MM.1S (cell line): ENCODE results near the gene CPT1C.

Experiments used
- EZH2 ChIP-seq: fragments of 300-600 bp; sonication (generic); optimal IDR thresholded peaks from 2 replicates; pipeline ENCODE3; 2017; ENCODE audit warnings: low read depth, mild to moderate bottlenecking, antibody characterized with exemption, low read length, mixed read lengths
- TF ChIP-seq, protein P1 (sequence below): fragments of 300-600 bp; sonication (generic); IDR thresholded peaks from 2 replicates; pipeline ENCODE4 v1.5.1; 2016; ENCODE audit warnings: antibody characterized with exemption, low read length, mixed read lengths

GRCh38 chr19:49687566-49688316 is 3.2 kb upstream of the CPT1C start:
- TF ChIP-seq, protein P1, sequence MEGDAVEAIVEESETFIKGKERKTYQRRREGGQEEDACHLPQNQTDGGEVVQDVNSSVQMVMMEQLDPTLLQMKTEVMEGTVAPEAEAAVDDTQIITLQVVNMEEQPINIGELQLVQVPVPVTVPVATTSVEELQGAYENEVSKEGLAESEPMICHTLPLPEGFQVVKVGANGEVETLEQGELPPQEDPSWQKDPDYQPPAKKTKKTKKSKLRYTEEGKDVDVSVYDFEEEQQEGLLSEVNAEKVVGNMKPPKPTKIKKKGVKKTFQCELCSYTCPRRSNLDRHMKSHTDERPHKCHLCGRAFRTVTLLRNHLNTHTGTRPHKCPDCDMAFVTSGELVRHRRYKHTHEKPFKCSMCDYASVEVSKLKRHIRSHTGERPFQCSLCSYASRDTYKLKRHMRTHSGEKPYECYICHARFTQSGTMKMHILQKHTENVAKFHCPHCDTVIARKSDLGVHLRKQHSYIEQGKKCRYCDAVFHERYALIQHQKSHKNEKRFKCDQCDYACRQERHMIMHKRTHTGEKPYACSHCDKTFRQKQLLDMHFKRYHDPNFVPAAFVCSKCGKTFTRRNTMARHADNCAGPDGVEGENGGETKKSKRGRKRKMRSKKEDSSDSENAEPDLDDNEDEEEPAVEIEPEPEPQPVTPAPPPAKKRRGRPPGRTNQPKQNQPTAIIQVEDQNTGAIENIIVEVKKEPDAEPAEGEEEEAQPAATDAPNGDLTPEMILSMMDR = no peak
- TF ChIP-seq EZH2 = no peak
